Gastroesophageal sphincter (tissue), 3 donors: ENCODE results near the gene YDJC.

Experiments
- EP300 ChIP-seq: sonication (generic); formaldehyde crosslinking; IDR thresholded peaks from one replicate; pipeline ENCODE4 v1.6.1; 2017; ENCODE audit warnings: antibody characterized with exemption, mild to moderate bottlenecking
- POLR2A ChIP-seq, 2 donors: fragments of 450-650 bp; IDR thresholded peaks; one replicate each; pipeline ENCODE4 v1.6.1; 2017; ENCODE audit warnings: antibody characterized with exemption in 2 of 2, mild to moderate bottlenecking in 2 of 2, moderate library complexity in 1 of 2
- POLR2AphosphoS5 ChIP-seq: sonication (generic); formaldehyde crosslinking; IDR thresholded peaks from one replicate; pipeline ENCODE4 v1.6.1; 2017; ENCODE audit warnings: antibody characterized with exemption
- TF ChIP-seq, protein P1 (sequence below), 4 experiments: fragments of 200-600 bp in 2 of 4; fragments of 450-650 bp in 2 of 4; sonication (generic) in 1 of 4; IDR thresholded peaks; one replicate each; pipeline ENCODE4 v1.5.1; 2017 to 2019; ENCODE audit warnings: antibody characterized with exemption in 4 of 4, mild to moderate bottlenecking in 2 of 4, moderate library complexity in 2 of 4

DNA sequence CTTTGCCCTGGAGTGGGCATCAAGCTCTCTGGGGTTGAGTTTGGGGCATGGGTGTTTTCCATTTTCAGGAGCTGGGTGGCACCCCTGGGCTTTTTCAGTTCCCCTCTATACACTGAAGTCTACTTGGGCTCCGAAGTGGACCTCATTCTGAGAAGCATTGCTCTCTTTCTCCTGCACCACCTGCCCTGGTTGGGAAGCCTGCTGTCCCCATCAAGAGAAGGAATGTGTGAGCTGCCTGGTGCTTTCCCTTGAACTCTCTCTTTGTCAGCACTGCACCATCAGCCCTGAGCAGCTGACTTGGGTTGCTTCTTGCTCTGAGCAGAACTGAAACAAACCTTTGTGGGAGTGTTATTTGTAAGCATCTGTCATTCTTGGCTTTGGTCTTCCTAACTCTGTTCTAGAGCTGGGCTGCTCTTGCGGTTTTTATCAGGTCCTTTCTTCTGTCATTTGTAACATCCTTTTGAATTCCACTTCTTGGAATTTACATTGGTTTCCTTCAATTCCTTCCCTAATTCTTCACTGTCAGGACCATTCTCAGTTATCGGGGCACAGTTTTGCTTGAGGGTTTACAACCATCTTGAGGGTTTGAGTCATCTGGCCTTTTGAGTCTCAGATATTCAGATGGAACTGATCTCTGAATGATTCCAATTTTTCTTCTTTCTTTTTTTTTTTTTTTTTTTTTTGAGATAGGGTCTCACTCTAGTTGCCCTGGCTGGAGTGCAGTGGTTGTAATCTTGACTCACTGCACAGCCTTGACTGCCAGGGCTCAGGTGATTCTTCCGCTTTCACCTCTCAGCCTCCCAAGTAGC lies 41.8 kb downstream of the YDJC start:
- TF ChIP-seq POLR2A (IDR thresholded peaks at IDR 0.05) (no peak), EP300 (no peak), POLR2AphosphoS5 (no peak)
- TF ChIP-seq, protein P1, sequence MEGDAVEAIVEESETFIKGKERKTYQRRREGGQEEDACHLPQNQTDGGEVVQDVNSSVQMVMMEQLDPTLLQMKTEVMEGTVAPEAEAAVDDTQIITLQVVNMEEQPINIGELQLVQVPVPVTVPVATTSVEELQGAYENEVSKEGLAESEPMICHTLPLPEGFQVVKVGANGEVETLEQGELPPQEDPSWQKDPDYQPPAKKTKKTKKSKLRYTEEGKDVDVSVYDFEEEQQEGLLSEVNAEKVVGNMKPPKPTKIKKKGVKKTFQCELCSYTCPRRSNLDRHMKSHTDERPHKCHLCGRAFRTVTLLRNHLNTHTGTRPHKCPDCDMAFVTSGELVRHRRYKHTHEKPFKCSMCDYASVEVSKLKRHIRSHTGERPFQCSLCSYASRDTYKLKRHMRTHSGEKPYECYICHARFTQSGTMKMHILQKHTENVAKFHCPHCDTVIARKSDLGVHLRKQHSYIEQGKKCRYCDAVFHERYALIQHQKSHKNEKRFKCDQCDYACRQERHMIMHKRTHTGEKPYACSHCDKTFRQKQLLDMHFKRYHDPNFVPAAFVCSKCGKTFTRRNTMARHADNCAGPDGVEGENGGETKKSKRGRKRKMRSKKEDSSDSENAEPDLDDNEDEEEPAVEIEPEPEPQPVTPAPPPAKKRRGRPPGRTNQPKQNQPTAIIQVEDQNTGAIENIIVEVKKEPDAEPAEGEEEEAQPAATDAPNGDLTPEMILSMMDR (IDR thresholded peaks at IDR 0.05), result no peak
